GM15510 (cell line): ENCODE results near the gene GDPD2.

ENCODE experiments used
- POLR2A ChIP-seq: IDR thresholded peaks from 3 replicates; pipeline ENCODE4 v1.6.1; 2011; ENCODE audit warnings: borderline replicate concordance; ENCODE audit not compliant: insufficient read length; ENCODE audit errors: extremely low read depth

GDPD2 gene

GRCh38 chrX:70479922-70480659 is 57.0 kb downstream of the GDPD2 start:
- TF ChIP-seq POLR2A, result no peak

- no peak for TF ChIP-seq POLR2A
Observed at GRCh38 chrX:70480660-70481018, 57.5 kb downstream of the GDPD2 start.

GRCh38 chrX:70481471-70482270 is 58.6 kb downstream of the GDPD2 start:
- no peak for TF ChIP-seq POLR2A

- no peak for TF ChIP-seq POLR2A
Observed at GRCh38 chrX:70482300-70482699, 59.2 kb downstream of the GDPD2 start.
